ENCODE measurements around the gene MAST3.

The MAST3 gene

DNA sequence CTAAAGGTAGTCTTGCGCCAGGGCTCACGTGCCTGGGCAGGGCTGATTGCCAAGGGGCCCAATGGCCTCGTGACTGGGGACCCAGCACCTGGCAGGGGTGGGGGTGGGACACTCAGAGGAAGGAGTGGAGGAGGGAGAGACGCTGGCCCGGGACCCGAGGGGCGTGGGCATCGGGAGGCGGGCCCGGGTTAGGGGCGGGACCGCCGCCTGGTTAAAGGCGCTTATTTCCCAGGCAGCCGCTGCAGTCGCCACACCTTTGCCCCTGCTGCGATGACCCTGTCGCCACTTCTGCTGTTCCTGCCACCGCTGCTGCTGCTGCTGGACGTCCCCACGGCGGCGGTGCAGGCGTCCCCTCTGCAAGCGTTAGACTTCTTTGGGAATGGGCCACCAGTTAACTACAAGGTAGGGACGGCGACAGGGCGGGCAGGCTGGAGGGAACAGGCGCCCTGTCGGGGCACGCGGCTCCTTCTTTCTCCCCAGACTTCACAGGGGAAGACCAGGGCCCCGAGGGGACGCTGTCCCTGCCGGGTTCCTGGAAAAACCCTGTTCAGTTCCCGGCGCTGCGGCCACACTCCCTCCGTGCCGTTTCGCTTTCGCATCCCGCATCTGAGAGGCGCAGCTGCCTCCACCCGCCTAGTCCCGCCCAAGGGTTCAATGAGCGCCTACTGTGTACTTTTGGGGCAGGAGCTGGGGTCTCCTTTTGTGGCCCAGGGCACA is 76.2 kb downstream of the MAST3 start, which contains the start of gene IFI30:
Gene IFI30, plus strand, starts transcription at position 242 of the 717 bp plus-strand sequence. Its CDS starts 29 bp downstream, at position 271.
- H3K27me3 ChIP-seq (ENCODE audit: insufficient read depth, insufficient read length), result no peaks in the 10 kb centered on the region
- no peaks in the 10 kb centered on the region for H3K9me3 ChIP-seq (ENCODE audit: insufficient read depth, low read length)
- no peak for TF ChIP-seq ZNF274 (IDR thresholded peaks at IDR 0.05; ENCODE audit: low read depth, low read length)
- no peak for TF ChIP-seq SUZ12 (IDR thresholded peaks at IDR 0.05; ENCODE audit: extremely low read depth, insufficient read depth, insufficient read length)
- no peak for TF ChIP-seq YY1 (IDR thresholded peaks at IDR 0.05; ENCODE audit: insufficient read depth, insufficient read length)
- peaks cover 13% of the 10 kb centered on the region for H3K4me1 ChIP-seq (ENCODE audit: insufficient read depth, insufficient read length)
- no peak for DNase-seq (ENCODE audit: low read depth, low spot score)
- peak within 1 kb of the TSS; percentile 87 for H3K4me3 ChIP-seq (ENCODE audit: insufficient read length, low read depth)
- peaks cover 45% of the 10 kb centered on the region for H3K36me3 ChIP-seq (ENCODE audit: insufficient read depth, insufficient read length, low read length)
- peak within 1 kb of the TSS; percentile 90 for H3K9ac ChIP-seq (ENCODE audit: insufficient read length, low read depth)

DNA sequence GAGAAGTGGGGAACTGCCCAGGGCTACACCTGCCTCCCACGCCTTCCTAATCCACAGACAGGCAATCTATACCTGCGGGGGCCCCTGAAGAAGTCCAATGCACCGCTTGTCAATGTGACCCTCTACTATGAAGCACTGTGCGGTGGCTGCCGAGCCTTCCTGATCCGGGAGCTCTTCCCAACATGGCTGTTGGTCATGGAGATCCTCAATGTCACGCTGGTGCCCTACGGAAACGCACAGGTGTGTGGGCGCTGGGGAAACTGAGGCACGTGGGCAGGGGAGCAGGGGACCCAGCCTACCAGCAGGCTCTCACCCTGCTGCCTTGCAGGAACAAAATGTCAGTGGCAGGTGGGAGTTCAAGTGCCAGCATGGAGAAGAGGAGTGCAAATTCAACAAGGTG is 77.4 kb downstream of the MAST3 start:
- Histone ChIP-seq H3K4me1 (ENCODE audit: insufficient read depth, insufficient read length) (peaks cover 13% of the 10 kb centered on the region), H3K9me3 (ENCODE audit: insufficient read depth, low read length) (no peaks in the 10 kb centered on the region), H3K27me3 (ENCODE audit: insufficient read depth, insufficient read length) (no peaks in the 10 kb centered on the region), H3K9ac (ENCODE audit: insufficient read length, low read depth) (peak overlapping the region; percentile 90), H3K4me3 (ENCODE audit: insufficient read length, low read depth) (peak overlapping the region; percentile 87), H3K36me3 (ENCODE audit: insufficient read depth, insufficient read length, low read length) (peaks cover 35% of the 10 kb centered on the region)
- DNase-seq (ENCODE audit: low read depth, low spot score), result no peak
- TF ChIP-seq SUZ12 (IDR thresholded peaks at IDR 0.05; ENCODE audit: extremely low read depth, insufficient read depth, insufficient read length) (no peak), YY1 (IDR thresholded peaks at IDR 0.05; ENCODE audit: insufficient read depth, insufficient read length) (no peak), ZNF274 (IDR thresholded peaks at IDR 0.05; ENCODE audit: low read depth, low read length) (no peak)

DNA sequence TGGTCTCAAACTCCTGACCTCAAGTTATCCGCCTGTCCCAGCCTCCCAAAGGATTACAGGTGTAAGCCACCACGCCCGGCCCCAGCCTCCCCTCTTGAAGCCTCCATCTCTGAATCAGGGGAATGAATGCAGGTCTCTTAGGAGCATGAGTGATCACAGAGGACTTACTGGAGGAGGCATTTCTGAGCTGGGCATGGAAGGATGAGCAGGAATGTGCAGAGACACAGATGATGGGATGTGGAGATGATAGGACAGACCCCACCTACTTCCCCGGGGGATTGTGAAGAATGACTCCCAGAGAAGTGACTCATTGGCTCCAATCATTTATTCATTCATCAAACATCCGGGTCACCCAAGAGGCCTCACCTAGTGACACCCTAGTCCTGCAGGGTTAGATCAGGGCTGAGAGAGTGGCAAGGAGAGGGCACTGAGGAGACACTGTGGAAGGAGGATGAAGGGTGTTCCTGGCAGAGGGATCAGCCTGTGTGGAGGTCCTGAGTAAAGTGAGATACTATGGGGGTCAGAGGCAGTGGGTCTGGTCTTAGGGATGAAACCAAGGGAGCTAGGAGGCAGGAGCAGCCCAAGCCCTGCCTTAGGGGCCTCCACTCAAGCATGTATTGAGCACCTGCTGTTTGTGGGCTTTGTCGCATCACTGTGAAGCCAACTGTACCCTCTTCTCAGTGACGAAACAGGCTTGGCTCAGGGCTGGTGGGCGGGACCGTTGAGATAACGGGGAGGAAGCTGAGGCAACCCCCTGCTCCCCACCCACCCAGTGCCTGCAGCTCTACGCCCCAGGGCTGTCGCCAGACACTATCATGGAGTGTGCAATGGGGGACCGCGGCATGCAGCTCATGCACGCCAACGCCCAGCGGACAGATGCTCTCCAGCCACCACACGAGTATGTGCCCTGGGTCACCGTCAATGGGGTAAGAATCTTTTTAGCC is 79.1 kb downstream of the MAST3 start:
- no peak for DNase-seq (ENCODE audit: low read depth, low spot score)
- peaks cover 13% of the 10 kb centered on the region for H3K4me1 ChIP-seq (ENCODE audit: insufficient read depth, insufficient read length)
- no peak overlapping the region for H3K4me3 ChIP-seq (ENCODE audit: insufficient read length, low read depth)
- TF ChIP-seq ZNF274 (IDR thresholded peaks at IDR 0.05; ENCODE audit: low read depth, low read length) (no peak), SUZ12 (IDR thresholded peaks at IDR 0.05; ENCODE audit: extremely low read depth, insufficient read depth, insufficient read length) (no peak), YY1 (IDR thresholded peaks at IDR 0.05; ENCODE audit: insufficient read depth, insufficient read length) (no peak)
- no peaks in the 10 kb centered on the region for H3K27me3 ChIP-seq (ENCODE audit: insufficient read depth, insufficient read length)
- peaks cover 25% of the 10 kb centered on the region for H3K36me3 ChIP-seq (ENCODE audit: insufficient read depth, insufficient read length, low read length)
- no peak overlapping the region for H3K9ac ChIP-seq (ENCODE audit: insufficient read length, low read depth)
- no peaks in the 10 kb centered on the region for H3K9me3 ChIP-seq (ENCODE audit: insufficient read depth, low read length)

DNA sequence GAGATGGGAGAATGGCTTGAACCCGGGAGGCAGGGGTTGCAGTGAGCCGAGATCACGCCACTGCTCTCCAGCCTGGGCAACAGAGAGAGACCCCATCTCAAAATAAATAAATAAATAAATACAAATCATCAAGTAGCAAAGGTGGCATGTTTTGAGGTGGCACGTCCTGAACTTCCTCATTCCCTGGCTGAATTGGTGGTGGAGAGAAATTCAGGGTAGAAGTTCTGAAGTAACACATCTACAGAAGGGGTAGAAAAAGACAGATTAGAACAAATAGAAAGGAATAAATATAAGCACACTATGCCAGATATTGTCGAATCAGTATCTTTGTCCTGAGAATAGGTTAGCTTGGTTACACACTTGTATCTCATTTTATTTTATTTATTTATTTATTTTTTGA is 82.4 kb downstream of the MAST3 start:
- no peak overlapping the region for H3K9ac ChIP-seq (ENCODE audit: insufficient read length, low read depth)
- H3K27me3 ChIP-seq (ENCODE audit: insufficient read depth, insufficient read length), result no peaks in the 10 kb centered on the region
- H3K4me1 ChIP-seq (ENCODE audit: insufficient read depth, insufficient read length), result peaks cover 3% of the 10 kb centered on the region
- no peak for DNase-seq (ENCODE audit: low read depth, low spot score)
- H3K4me3 ChIP-seq (ENCODE audit: insufficient read length, low read depth), result no peak overlapping the region
- TF ChIP-seq ZNF274 (IDR thresholded peaks at IDR 0.05; ENCODE audit: low read depth, low read length), result no peak
- no peaks in the 10 kb centered on the region for H3K9me3 ChIP-seq (ENCODE audit: insufficient read depth, low read length)
- H3K36me3 ChIP-seq (ENCODE audit: insufficient read depth, insufficient read length, low read length), result peaks cover 17% of the 10 kb centered on the region

DNA sequence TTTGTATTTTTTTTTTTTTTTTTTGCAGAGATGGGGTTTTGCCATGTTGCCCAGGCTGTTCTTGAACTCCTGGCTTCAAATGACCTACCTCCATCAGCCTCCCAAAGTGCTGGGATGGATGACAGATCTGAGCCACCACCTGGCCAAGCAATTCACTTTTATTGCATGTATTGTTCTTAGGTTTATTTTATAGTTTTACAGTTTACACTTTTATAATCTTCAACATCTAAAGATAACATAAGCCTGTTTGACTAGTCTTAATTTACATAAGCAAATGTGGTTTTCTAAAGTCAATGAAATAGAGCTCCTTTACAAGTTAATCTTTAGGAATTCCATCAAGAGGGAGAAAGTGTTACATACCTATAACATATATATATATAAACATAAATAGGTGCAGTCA is 86.0 kb downstream of the MAST3 start:
- Histone ChIP-seq H3K9me3 (ENCODE audit: insufficient read depth, low read length) (no peaks in the 10 kb centered on the region), H3K27me3 (ENCODE audit: insufficient read depth, insufficient read length) (no peaks in the 10 kb centered on the region), H3K36me3 (ENCODE audit: insufficient read depth, insufficient read length, low read length) (no peaks in the 10 kb centered on the region), H3K9ac (ENCODE audit: insufficient read length, low read depth) (no peak overlapping the region), H3K4me3 (ENCODE audit: insufficient read length, low read depth) (no peak overlapping the region), H3K4me1 (ENCODE audit: insufficient read depth, insufficient read length) (no peaks in the 10 kb centered on the region)
- TF ChIP-seq SUZ12 (IDR thresholded peaks at IDR 0.05; ENCODE audit: extremely low read depth, insufficient read depth, insufficient read length), result no peak
- no peak for TF ChIP-seq YY1 (IDR thresholded peaks at IDR 0.05; ENCODE audit: insufficient read depth, insufficient read length)
- no peak for TF ChIP-seq ZNF274 (IDR thresholded peaks at IDR 0.05; ENCODE audit: low read depth, low read length)
- no peak for DNase-seq (ENCODE audit: low read depth, low spot score)

DNA sequence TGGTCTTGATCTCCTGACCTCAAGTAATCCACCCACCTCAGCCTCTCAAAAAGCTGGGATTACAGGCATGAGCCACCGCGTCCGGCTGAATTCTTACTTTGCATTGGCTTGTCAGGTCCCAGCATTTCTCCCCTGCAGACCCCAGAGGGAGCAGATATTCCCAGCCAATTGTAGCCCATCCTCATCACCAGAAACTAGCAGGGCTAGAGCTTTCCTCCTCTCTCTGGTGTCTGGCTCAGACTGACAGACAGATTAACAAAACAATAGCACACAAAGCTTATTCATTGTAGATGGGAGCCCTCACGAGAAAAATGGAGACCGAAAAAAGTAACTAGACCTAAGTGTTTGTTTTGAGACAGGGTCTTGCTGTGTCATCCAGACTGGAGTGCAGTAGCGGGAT is 88.0 kb downstream of the MAST3 start:
- H3K36me3 ChIP-seq (ENCODE audit: insufficient read depth, insufficient read length, low read length), result no peaks in the 10 kb centered on the region
- H3K9ac ChIP-seq (ENCODE audit: insufficient read length, low read depth), result peak overlapping the region; percentile 6
- DNase-seq (ENCODE audit: low read depth, low spot score), result peak; percentile 75
- H3K4me3 ChIP-seq (ENCODE audit: insufficient read length, low read depth), result no peak overlapping the region
- H3K27me3 ChIP-seq (ENCODE audit: insufficient read depth, insufficient read length), result no peaks in the 10 kb centered on the region
- TF ChIP-seq ZNF274 (IDR thresholded peaks at IDR 0.05; ENCODE audit: low read depth, low read length) (no peak), SUZ12 (IDR thresholded peaks at IDR 0.05; ENCODE audit: extremely low read depth, insufficient read depth, insufficient read length) (no peak), YY1 (IDR thresholded peaks at IDR 0.05; ENCODE audit: insufficient read depth, insufficient read length) (no peak)
- H3K4me1 ChIP-seq (ENCODE audit: insufficient read depth, insufficient read length), result no peaks in the 10 kb centered on the region
- no peaks in the 10 kb centered on the region for H3K9me3 ChIP-seq (ENCODE audit: insufficient read depth, low read length)

DNA sequence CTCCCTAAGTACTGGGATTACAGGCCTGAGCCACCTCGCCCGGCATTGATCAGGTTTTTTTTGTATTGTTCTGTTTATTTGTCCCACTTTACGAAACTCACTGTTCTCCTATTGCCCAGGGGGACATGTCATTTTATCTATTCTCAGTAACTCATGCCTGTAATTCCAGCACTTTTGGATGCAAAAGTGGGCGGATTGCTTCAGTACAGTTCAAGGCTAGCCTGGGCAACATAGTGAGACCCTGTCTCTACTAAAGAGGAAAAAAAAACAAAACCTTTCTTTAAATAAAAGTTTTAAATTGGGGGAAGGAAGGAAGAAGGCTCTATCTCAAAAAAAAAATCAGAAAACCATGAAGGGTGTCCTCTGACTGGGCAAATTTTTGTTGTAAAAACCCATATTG is 92.7 kb downstream of the MAST3 start:
- Histone ChIP-seq H3K9ac (ENCODE audit: insufficient read length, low read depth) (no peak overlapping the region), H3K9me3 (ENCODE audit: insufficient read depth, low read length) (no peaks in the 10 kb centered on the region), H3K36me3 (ENCODE audit: insufficient read depth, insufficient read length, low read length) (peaks cover 5% of the 10 kb centered on the region), H3K4me3 (ENCODE audit: insufficient read length, low read depth) (no peak overlapping the region), H3K4me1 (ENCODE audit: insufficient read depth, insufficient read length) (peaks cover 7% of the 10 kb centered on the region), H3K27me3 (ENCODE audit: insufficient read depth, insufficient read length) (no peaks in the 10 kb centered on the region)
- no peak for TF ChIP-seq ZNF274 (IDR thresholded peaks at IDR 0.05; ENCODE audit: low read depth, low read length)
- no peak for DNase-seq (ENCODE audit: low read depth, low spot score)
